Chondrocyte (in vitro differentiated cells): ENCODE measurements around the gene HNRNPU. TPM values are rescaled to one million over a fixed set of nuclear protein-coding genes. Genes with fewer than 3 reads are reported as not detected.

Experiments
- DNase-seq: peaks from one replicate; pipeline ENCODE4 v3.0.0; 2021; ENCODE audit warnings: mixed read lengths, low spot score
- H3K27ac Mint-ChIP-seq: one replicate; pipeline ENCODE4 v1.8.0; 2021; ENCODE audit warnings: mild to moderate bottlenecking, moderate library complexity, mixed read lengths; ENCODE audit not compliant: unreplicated experiment
- H3K27me3 Mint-ChIP-seq: 2 replicates; pipeline ENCODE4 v1.8.0; 2021; ENCODE audit warnings: low read depth, mixed read lengths
- H3K36me3 Mint-ChIP-seq: 2 replicates; pipeline ENCODE4 v1.8.0; 2021; ENCODE audit warnings: low read depth, mixed read lengths
- H3K4me1 Mint-ChIP-seq: 2 replicates; pipeline ENCODE4 v1.8.0; 2021; ENCODE audit warnings: low read depth, mild to moderate bottlenecking, mixed read lengths
- H3K4me3 Mint-ChIP-seq: one replicate; pipeline ENCODE4 v1.8.0; 2021; ENCODE audit warnings: mild to moderate bottlenecking, moderate library complexity, mixed read lengths; ENCODE audit not compliant: unreplicated experiment
- H3K9me3 Mint-ChIP-seq: 2 replicates; pipeline ENCODE4 v1.8.0; 2021; ENCODE audit warnings: low read depth, mixed read lengths
- total RNA-seq: library from RNA; stranded (reverse); gene quantifications from 3 replicates; pipeline ENCODE4 v1.2.1, GENCODE V29; 2021
- TF ChIP-seq, protein P1 (sequence below): fragments of 200-600 bp; sonication (generic); IDR thresholded peaks from 2 replicates; pipeline ENCODE4 v1.5.0; 2021; ENCODE audit warnings: antibody characterized with exemption, mild to moderate bottlenecking, moderate library complexity

HNRNPU gene
- total RNA-seq, 1 donor from 2014 or later: 226 TPM

DNA sequence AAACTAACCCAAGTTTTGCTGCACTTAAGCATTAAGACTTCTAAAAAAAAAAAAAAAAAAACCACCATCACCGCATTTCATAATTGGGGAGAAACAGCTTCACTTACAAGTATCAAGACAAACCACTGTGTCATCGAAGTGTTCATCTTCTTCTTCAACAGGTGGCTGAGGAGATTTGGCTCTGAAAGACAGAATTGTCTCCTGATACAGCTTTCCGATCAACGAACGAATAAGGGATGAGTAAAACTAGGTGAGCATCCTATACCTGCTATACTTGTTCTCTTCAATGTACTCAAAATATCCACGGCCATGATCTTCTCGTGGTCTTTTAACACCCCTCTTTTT is 2.0 kb downstream of the HNRNPU start:
- Mint-ChIP-seq H3K27me3 (no peaks in the 10 kb centered on the region), H3K9me3 (no peaks in the 10 kb centered on the region), H3K4me1 (peaks cover 54% of the 10 kb centered on the region)

DNA sequence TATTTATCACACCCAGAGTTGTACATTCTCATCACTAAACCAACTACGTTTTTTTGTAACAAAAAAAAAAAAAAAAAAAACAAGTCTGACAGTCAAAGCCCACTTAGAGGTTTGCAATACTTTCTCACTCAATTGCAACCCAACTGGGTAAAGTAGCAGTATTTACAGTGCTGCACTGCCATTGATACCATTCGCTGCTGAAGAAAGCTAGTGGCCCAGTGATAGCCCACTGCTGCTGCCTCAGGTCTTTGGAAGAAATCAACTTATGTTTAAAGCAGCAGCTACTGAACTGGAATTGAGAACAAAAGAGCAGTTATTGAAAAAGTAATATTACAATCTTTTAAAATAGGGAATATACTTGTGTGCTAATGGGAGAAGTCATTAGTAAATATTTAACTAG is 2.7 kb downstream of the HNRNPU start:
- Mint-ChIP-seq H3K9me3 (no peaks in the 10 kb centered on the region), H3K36me3 (peaks cover 29% of the 10 kb centered on the region), H3K4me1 (peaks cover 58% of the 10 kb centered on the region), H3K27me3 (no peaks in the 10 kb centered on the region), H3K27ac (peak overlapping the region; percentile 91), H3K4me3 (peak overlapping the region; percentile 91)
- TF ChIP-seq, protein P1, sequence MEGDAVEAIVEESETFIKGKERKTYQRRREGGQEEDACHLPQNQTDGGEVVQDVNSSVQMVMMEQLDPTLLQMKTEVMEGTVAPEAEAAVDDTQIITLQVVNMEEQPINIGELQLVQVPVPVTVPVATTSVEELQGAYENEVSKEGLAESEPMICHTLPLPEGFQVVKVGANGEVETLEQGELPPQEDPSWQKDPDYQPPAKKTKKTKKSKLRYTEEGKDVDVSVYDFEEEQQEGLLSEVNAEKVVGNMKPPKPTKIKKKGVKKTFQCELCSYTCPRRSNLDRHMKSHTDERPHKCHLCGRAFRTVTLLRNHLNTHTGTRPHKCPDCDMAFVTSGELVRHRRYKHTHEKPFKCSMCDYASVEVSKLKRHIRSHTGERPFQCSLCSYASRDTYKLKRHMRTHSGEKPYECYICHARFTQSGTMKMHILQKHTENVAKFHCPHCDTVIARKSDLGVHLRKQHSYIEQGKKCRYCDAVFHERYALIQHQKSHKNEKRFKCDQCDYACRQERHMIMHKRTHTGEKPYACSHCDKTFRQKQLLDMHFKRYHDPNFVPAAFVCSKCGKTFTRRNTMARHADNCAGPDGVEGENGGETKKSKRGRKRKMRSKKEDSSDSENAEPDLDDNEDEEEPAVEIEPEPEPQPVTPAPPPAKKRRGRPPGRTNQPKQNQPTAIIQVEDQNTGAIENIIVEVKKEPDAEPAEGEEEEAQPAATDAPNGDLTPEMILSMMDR: no peak
- no peak for DNase-seq

More for the DNA sequence above, 2.0 kb downstream of the HNRNPU start:
- DNase-seq: no peak
- peak overlapping the region; percentile 91 for H3K4me3 Mint-ChIP-seq
- peaks cover 24% of the 10 kb centered on the region for H3K36me3 Mint-ChIP-seq
- TF ChIP-seq, protein P1: no peak
- H3K27ac Mint-ChIP-seq: peak overlapping the region; percentile 97

DNA sequence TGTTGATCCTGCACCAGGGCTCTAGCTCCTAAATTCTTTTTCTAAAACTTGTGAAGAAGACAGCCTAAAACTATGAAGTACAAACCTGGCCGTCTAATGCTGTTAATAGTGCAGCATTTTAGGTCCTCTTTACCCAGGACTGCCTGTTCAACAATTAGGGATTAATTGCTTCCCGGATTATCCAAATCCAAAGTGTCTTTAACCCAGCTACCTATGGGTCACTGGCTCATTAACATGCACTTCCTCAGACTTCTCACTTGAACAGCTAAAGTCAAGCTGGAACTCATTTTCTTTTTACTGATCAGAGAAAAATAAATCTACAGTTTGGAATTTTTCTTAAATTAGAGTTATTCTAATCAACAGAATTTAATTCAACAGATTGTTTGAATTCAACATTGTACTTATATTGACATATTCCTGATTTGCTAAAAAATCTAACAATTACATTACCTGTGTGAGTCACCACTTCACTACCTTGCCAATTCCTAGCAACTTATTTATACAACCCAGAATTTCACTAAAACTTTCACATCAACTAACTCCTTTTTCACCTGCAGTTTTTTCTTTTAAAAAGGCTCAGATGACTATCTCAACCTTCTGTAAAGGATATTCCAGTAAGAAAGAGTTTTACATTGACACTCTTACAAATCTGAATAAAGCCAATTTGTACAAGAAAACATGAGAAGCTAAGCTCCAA is 3.3 kb downstream of the HNRNPU start:
- TF ChIP-seq, protein P1: no peak
- no peak for DNase-seq
- H3K27ac Mint-ChIP-seq: peak overlapping the region; percentile 91
- peaks cover 56% of the 10 kb centered on the region for H3K4me1 Mint-ChIP-seq
- no peaks in the 10 kb centered on the region for H3K9me3 Mint-ChIP-seq
- H3K4me3 Mint-ChIP-seq: peak overlapping the region; percentile 91
- H3K36me3 Mint-ChIP-seq: peaks cover 33% of the 10 kb centered on the region
- H3K27me3 Mint-ChIP-seq: no peaks in the 10 kb centered on the region

DNA sequence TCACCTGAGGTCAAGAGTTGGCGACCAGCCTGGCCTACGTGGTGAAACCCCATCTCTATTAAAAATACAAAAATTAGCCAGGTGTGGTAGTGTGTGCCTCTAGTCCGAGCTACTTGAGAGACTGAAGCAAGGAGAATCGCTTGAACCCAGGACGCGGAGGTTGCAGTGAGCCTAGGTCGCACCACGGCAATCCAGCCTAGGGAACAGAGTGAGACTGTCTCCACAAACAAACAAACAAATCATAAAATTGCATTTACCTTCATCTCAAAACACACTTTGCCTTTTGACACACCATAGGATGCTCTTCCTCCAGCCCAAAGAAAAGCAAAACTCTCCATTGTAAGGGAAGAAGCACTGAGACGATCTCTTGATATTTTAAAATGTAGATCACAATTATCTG is 4.3 kb downstream of the HNRNPU start:
- peak overlapping the region; percentile 41 for H3K27ac Mint-ChIP-seq
- H3K4me3 Mint-ChIP-seq: peak overlapping the region; percentile 91
- H3K4me1 Mint-ChIP-seq: peaks cover 50% of the 10 kb centered on the region
- TF ChIP-seq, protein P1: no peak
- DNase-seq: no peak
- peaks cover 42% of the 10 kb centered on the region for H3K36me3 Mint-ChIP-seq
- H3K9me3 Mint-ChIP-seq: no peaks in the 10 kb centered on the region
- H3K27me3 Mint-ChIP-seq: no peaks in the 10 kb centered on the region

DNA sequence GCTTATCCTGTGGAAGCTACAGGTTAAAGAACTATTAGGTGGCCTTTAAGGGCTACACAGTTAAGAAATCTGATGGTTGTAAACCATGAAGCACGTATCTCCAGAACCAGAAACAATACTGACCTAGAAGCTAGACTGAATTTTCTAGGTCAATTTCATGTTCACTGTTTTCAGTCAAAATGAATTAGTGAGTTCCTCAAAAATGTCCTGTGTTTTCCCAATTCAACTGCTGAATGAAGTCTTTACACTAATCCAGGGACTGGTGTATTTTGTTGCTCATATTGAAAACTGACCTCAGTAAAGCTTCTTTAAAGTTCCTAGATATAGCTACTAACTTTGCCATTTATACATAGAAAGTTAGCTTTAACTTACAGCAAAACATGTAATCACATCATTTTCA is 6.0 kb downstream of the HNRNPU start:
- H3K9me3 Mint-ChIP-seq: no peaks in the 10 kb centered on the region
- no peak overlapping the region for H3K4me3 Mint-ChIP-seq
- no peak overlapping the region for H3K27ac Mint-ChIP-seq

More for the DNA sequence above, 6.0 kb downstream of the HNRNPU start:
- Mint-ChIP-seq H3K36me3 (peaks cover 50% of the 10 kb centered on the region), H3K4me1 (peaks cover 50% of the 10 kb centered on the region), H3K27me3 (no peaks in the 10 kb centered on the region)
- DNase-seq: no peak
- TF ChIP-seq, protein P1: no peak
